ENCODE data around the gene RABL6. TPM values are rescaled to one million over a fixed set of nuclear protein-coding genes. Genes with fewer than 3 reads are reported as not detected.
"Not testable (repeated sequence)": the region's sequence is repeated elsewhere in the genome, so short reads cannot be mapped to it uniquely, and the experiment has no call there.

The RABL6 gene
- total RNA-seq, 4 donors from 2014 or later: 63.0 to 74.5 (median 71.3) TPM

DNA sequence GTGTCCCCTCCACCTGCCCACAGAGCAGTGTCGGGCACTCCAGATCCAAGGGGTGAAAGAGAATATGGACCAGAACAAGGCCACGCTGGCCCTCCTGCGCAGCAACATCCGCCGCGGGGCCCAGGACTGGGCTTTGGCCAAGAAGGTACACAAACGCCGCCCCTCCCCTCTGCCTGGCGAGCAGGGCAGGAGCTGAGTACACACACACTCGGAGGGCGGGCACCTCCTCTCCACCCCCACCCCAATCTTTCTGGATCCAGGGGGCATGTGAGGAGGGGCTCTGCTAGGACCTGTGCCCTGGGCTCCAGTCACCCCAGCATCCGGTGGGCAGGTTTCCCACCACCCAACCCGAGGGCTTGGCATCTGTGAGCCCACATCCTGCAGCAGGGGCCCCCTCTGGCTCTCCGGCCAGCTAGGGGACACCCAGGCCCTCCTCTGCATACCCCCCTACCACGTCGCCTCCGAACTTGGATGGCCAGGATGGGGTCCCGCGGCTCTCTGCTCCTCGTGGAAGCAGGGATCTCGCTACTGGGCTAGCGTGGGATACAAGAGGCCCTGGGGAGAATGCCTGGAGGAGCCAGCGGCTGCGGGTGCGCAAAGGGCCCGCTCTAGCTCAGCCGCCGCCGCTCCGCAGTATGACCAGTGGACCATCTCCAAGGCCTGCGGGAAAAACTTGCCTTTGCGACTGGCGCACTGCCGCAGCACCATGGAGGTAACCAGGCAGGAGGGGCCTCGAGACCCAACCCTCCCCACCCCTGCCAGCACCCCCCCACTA, 8.5 kb upstream of the RABL6 start:
- DNase-seq (ENCODE audit: low spot score in 2 of 2): no peak
- peaks cover 0 to 64% of the 10 kb centered on the region in 2 donors for H3K27me3 ChIP-seq
- no peak overlapping the region for H3K27ac ChIP-seq
- H3K4me1 ChIP-seq: peaks cover 0 to 35% (median 17%) of the 10 kb centered on the region in 4 donors
- no peaks in the 10 kb centered on the region for H3K9me3 ChIP-seq
- H3K4me3 ChIP-seq: peak overlapping the region in 2 of 4 donors; percentile 32 to 47
- H3K36me3 ChIP-seq: peaks cover 0 to 9% (median 0%) of the 10 kb centered on the region in 3 donors
- WGBS, 2 donors: 27 to 35% methylated on average over 21 to 27 of the region's 35 CpGs
- TF ChIP-seq POLR2A (IDR thresholded peaks at IDR 0.05): no peak
- TF ChIP-seq EP300 (IDR thresholded peaks at IDR 0.05): no peak
- TF ChIP-seq, protein P1, sequence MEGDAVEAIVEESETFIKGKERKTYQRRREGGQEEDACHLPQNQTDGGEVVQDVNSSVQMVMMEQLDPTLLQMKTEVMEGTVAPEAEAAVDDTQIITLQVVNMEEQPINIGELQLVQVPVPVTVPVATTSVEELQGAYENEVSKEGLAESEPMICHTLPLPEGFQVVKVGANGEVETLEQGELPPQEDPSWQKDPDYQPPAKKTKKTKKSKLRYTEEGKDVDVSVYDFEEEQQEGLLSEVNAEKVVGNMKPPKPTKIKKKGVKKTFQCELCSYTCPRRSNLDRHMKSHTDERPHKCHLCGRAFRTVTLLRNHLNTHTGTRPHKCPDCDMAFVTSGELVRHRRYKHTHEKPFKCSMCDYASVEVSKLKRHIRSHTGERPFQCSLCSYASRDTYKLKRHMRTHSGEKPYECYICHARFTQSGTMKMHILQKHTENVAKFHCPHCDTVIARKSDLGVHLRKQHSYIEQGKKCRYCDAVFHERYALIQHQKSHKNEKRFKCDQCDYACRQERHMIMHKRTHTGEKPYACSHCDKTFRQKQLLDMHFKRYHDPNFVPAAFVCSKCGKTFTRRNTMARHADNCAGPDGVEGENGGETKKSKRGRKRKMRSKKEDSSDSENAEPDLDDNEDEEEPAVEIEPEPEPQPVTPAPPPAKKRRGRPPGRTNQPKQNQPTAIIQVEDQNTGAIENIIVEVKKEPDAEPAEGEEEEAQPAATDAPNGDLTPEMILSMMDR (IDR thresholded peaks at IDR 0.05): no peak

GRCh38 chr9:136799854-136800657, 7.7 kb upstream of the RABL6 start:
- Histone ChIP-seq H3K36me3 (peaks cover 0 to 12% (median 0%) of the 10 kb centered on the region in 3 donors), H3K4me1 (peaks cover 0 to 35% (median 17%) of the 10 kb centered on the region in 4 donors), H3K27ac (no peak overlapping the region), H3K4me3 (peak overlapping the region; percentile 2 to 47 (median 29)), H3K9me3 (no peaks in the 10 kb centered on the region), H3K27me3 (peaks cover 0 to 64% of the 10 kb centered on the region in 2 donors)
- TF ChIP-seq POLR2A (IDR thresholded peaks at IDR 0.05) (no peak), EP300 (IDR thresholded peaks at IDR 0.05) (no peak)
- TF ChIP-seq, protein P1 (IDR thresholded peaks at IDR 0.05): no peak
- whole genome bisulfite sequencing, 2 donors: 0 to 1% methylated on average over 24 to 37 of the region's 63 CpGs
- peak; percentile 32 to 37 for DNase-seq (ENCODE audit: low spot score in 2 of 2)

DNA sequence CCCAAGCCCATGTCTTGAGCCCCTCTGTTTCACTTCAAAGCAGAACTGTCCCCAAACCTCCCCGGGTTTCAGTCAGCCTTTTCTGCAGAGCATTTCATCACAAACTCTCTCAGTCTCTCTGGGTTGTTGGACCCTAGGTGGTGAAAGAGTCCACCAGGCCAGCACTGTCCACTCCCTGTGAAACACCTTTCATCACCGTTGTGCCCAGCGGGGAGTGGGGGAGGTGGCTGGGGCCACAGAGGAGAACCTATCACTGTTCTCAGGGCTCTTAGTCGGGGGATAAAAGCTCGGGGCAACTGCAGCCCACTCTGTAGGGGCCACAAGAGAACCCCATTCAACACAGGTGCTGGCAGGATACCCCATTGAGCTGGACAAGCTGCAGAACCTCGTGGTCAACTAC, 5.4 kb upstream of the RABL6 start:
- Histone ChIP-seq H3K4me3 (no peak overlapping the region), H3K9me3 (no peaks in the 10 kb centered on the region), H3K27me3 (peaks cover 0 to 53% of the 10 kb centered on the region in 2 donors), H3K36me3 (peaks cover 0 to 16% (median 0%) of the 10 kb centered on the region in 3 donors), H3K27ac (no peak overlapping the region), H3K4me1 (peaks cover 0 to 41% (median 28%) of the 10 kb centered on the region in 4 donors)
- whole genome bisulfite sequencing, 2 donors: 77 to 82% methylated on average over 6 of the region's 6 CpGs
- TF ChIP-seq EP300 (IDR thresholded peaks at IDR 0.05) (no peak), POLR2A (IDR thresholded peaks at IDR 0.05) (no peak)
- TF ChIP-seq, protein P1 (IDR thresholded peaks at IDR 0.05): no peak
- DNase-seq (ENCODE audit: low spot score in 2 of 2): no peak

DNA sequence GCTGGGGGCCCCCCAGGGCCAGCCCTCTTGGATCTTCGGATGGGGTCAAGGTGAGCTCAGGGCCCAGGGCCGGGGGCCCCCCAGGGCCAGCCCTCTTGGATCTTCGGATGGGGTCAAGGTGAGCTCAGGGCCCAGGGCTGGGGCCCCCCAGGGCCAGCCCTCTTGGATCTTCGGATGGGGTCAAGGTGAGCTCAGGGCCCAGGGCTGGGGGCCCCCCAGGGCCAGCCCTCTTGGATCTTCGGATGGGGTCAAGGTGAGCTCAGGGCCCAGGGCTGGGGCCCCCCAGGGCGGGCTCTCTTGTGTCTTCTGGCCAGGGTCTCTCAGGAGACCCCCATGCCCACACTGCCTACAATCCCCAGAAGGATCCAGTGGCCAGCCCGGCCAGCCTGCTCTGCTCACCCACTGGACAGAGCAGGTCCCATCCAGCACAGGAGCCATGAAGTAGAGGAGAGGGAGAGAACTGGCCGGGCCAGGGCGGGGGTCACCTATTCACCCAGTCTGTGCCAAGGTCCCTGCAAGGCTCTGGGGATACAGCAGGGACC, 4.7 kb upstream of the RABL6 start:
- not testable (repeated sequence) for H3K9me3 ChIP-seq; H3K4me3 ChIP-seq; DNase-seq (ENCODE audit: low spot score in 2 of 2); H3K27ac ChIP-seq
- WGBS, 2 donors: 80 to 100% methylated on average over 3 of the region's 9 CpGs
- peaks cover 0 to 16% (median 0%) of the 10 kb centered on the region in 3 donors for H3K36me3 ChIP-seq
- peaks cover 0 to 46% of the 10 kb centered on the region in 2 donors for H3K27me3 ChIP-seq
- peaks cover 0 to 41% (median 28%) of the 10 kb centered on the region in 4 donors for H3K4me1 ChIP-seq

DNA sequence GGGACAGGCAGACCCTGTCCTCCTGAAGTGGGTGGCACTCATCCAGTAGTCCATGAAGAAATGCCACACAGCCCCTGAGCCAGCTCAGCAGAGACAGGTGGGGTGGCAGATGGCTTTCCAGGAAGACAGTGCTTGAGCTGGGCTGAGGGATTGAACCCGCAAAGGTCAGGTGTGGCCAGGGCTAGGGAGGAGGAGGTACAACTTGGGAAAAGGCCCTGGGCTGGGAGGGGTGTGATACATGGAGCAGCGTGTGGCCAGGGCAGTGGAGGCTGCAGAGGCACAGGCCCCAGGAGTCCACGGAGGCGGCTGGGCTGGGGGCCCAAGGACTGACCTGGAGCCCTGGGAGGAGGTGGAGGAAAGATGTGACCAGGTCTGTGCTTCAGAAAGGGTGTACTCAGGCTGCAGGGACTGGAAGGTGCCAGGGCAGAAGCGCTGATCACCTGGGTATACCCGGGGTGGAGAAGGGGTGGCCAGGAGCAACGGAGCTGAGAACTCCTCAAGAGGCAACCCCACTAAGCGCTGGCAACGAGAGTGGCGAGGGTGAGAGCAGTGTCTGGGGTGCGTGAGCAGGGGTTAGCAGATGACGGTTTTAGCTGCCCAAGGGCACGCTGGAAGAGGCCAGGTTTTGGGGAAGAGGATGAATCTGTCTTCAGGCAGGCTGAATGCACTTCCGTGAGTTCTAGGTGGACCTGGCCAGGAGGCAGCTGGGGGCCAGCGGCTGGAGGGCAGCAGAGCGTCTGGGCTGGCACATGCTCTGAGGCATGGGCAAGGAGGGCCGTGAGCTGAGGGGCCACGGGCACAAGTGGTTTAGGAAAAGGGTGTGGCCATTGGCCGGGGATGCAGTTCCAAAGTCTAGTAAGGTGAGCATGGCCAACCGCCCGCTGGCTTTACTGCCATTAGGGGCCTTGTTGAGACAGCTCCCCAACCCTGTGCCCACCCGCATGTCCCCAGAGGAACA, 3.9 kb upstream of the RABL6 start:
- DNase-seq (ENCODE audit: low spot score in 2 of 2): no peak
- 96% methylated on average over 22 of the region's 22 CpGs for WGBS, 2 donors
- Histone ChIP-seq H3K27ac (no peak overlapping the region), H3K27me3 (peaks cover 0 to 38% of the 10 kb centered on the region in 2 donors), H3K36me3 (peaks cover 0 to 16% (median 0%) of the 10 kb centered on the region in 3 donors), H3K4me3 (no peak overlapping the region), H3K9me3 (no peaks in the 10 kb centered on the region), H3K4me1 (peaks cover 0 to 44% (median 28%) of the 10 kb centered on the region in 4 donors)
- no peak for TF ChIP-seq EP300 (IDR thresholded peaks at IDR 0.05)
- TF ChIP-seq, protein P1 (IDR thresholded peaks at IDR 0.05): no peak
- TF ChIP-seq POLR2A (IDR thresholded peaks at IDR 0.05): no peak
